ENCODE data around the gene PNMA1. TPM values are rescaled to one million over a fixed set of nuclear protein-coding genes. Genes with fewer than 3 reads are reported as not detected.

Gene PNMA1
- total RNA-seq, 1 donor from 2014 or later, result 79.5 TPM

- DNase-seq (ENCODE audit: low spot score), result no peak
Observed at GRCh38 chr14:73666583-73666982, 47.6 kb downstream of the PNMA1 start.

GRCh38 chr14:73665130-73665529, 49.1 kb downstream of the PNMA1 start:
- DNase-seq (ENCODE audit: low spot score), result no peak

- DNase-seq (ENCODE audit: low spot score), result no peak
Observed at GRCh38 chr14:73663548-73664212, 50.5 kb downstream of the PNMA1 start.

GRCh38 chr14:73662487-73662943, 51.7 kb downstream of the PNMA1 start:
- no peak for DNase-seq (ENCODE audit: low spot score)

- no peak for DNase-seq (ENCODE audit: low spot score)
Observed at GRCh38 chr14:73661872-73662271, 52.3 kb downstream of the PNMA1 start.

Other genes with a start within 250 kb of the PNMA1 start
- 15.3 TPM for gene RIOX1, start 223.5 kb downstream of the PNMA1 start, total RNA-seq
- gene ACOT1, start 177.2 kb downstream of the PNMA1 start, total RNA-seq, result 19.3 TPM
- gene HEATR4, start 155.4 kb downstream of the PNMA1 start, total RNA-seq, result 0.66 TPM
- gene ACOT2, start 145.2 kb downstream of the PNMA1 start, total RNA-seq, result 41.4 TPM
- 2.6 TPM for gene ACOT4, start 122.5 kb downstream of the PNMA1 start, total RNA-seq
- gene ACOT6, start 101.9 kb downstream of the PNMA1 start, total RNA-seq, result not detected
- 14.3 TPM for gene DNAL1, start 69.4 kb downstream of the PNMA1 start, total RNA-seq
- 13.4 TPM for gene PTGR2, start 137.4 kb upstream of the PNMA1 start, total RNA-seq
- 39.1 TPM for gene ZNF410, start 172.5 kb upstream of the PNMA1 start, total RNA-seq
- gene FAM161B, start 235.7 kb upstream of the PNMA1 start, total RNA-seq, result 7.0 TPM
- gene COQ6, start 235.9 kb upstream of the PNMA1 start, total RNA-seq, result 25.3 TPM

Measured in mucosa of gallbladder (tissue), 1 donor.